SHP77 treated with DMSO at 0.1 percent for 48 hours (cell line): ENCODE measurements around the gene WAC.

Source experiments
- DNase-seq: peaks from one replicate; lab custom pipeline; 2025; lab: John Stamatoyannopoulos, UW

WAC gene

GRCh38 chr10:28533571-28534304 lies 820 bp downstream of the WAC start:
- no peak for DNase-seq

- DNase-seq, result no peak
Observed at GRCh38 chr10:28535846-28536245, 2.9 kb downstream of the WAC start.

GRCh38 chr10:28538595-28538994 lies 5.7 kb downstream of the WAC start:
- DNase-seq, result no peak

GRCh38 chr10:28540145-28540544 lies 7.2 kb downstream of the WAC start:
- DNase-seq, result no peak

GRCh38 chr10:28541717-28542365 lies 8.9 kb downstream of the WAC start:
- no peak for DNase-seq

GRCh38 chr10:28542728-28543127 lies 9.8 kb downstream of the WAC start:
- no peak for DNase-seq

GRCh38 chr10:28544058-28544457 lies 11.1 kb downstream of the WAC start:
- no peak for DNase-seq

GRCh38 chr10:28545967-28546644 lies 13.2 kb downstream of the WAC start:
- DNase-seq, result no peak

GRCh38 chr10:28548781-28549498 lies 16.0 kb downstream of the WAC start:
- no peak for DNase-seq

GRCh38 chr10:28551086-28551485 lies 18.2 kb downstream of the WAC start:
- no peak for DNase-seq

GRCh38 chr10:28552775-28553174 lies 19.9 kb downstream of the WAC start:
- no peak for DNase-seq

- DNase-seq, result no peak
Observed at GRCh38 chr10:28554009-28554408, 21.1 kb downstream of the WAC start.

- no peak for DNase-seq
Observed at GRCh38 chr10:28554952-28555351, 22.0 kb downstream of the WAC start.

GRCh38 chr10:28555358-28555757 lies 22.4 kb downstream of the WAC start:
- no peak for DNase-seq

- no peak for DNase-seq
Observed at GRCh38 chr10:28556142-28556541, 23.2 kb downstream of the WAC start.

- DNase-seq, result no peak
Observed at GRCh38 chr10:28558186-28558585, 25.3 kb downstream of the WAC start.

- no peak for DNase-seq
Observed at GRCh38 chr10:28558923-28559508, 26.1 kb downstream of the WAC start.

GRCh38 chr10:28559618-28560017 lies 26.7 kb downstream of the WAC start:
- DNase-seq, result no peak

- no peak for DNase-seq
Observed at GRCh38 chr10:28560617-28561016, 27.7 kb downstream of the WAC start.

GRCh38 chr10:28561531-28561930 lies 28.6 kb downstream of the WAC start:
- DNase-seq, result no peak

GRCh38 chr10:28564905-28565304 lies 32.0 kb downstream of the WAC start:
- no peak for DNase-seq

GRCh38 chr10:28566458-28567015 lies 33.6 kb downstream of the WAC start:
- DNase-seq, result no peak
